CD14-positive monocyte (primary cell): ENCODE results near the gene TNIK. TPM values are rescaled to one million over a fixed set of nuclear protein-coding genes. Genes with fewer than 3 reads are reported as not detected.

Experiments
- DNase-seq, 3 donors: peaks; one replicate each; pipeline ENCODE4 v3.0.0-alpha.2; 2011 to 2022
- H2AFZ ChIP-seq: 2 replicates; pipeline ENCODE4 v1.6.0; 2012; ENCODE audit warnings: mild to moderate bottlenecking, low read depth, low read length, inconsistent platforms; ENCODE audit not compliant: insufficient read depth, poor library complexity, severe bottlenecking
- H3K27ac ChIP-seq, 2 donors: 1 replicate in 1 of 2; 2 replicates in 1 of 2; pipeline ENCODE4 v1.5.1; 2012 to 2013; ENCODE audit warnings: low read length in 2 of 2, control low read depth in 1 of 2, inconsistent platforms in 1 of 2, low read depth in 1 of 2, mild to moderate bottlenecking in 1 of 2
- H3K27me3 ChIP-seq, 2 donors: one replicate each; pipeline versions ENCODE4 v1.6.0 to v1.6.1; 2011 to 2013; ENCODE audit warnings: low read length in 2 of 2; ENCODE audit not compliant: control insufficient read depth in 2 of 2, insufficient read depth in 2 of 2
- H3K36me3 ChIP-seq, 2 donors: replicated peaks in 1 of 2; 1 replicate in 1 of 2; 2 replicates in 1 of 2; pipeline versions ENCODE4 v1.5.1 to v1.6.1; 2012 to 2013; ENCODE audit warnings: low read length in 2 of 2, control low read depth in 1 of 2, inconsistent platforms in 1 of 2, mild to moderate bottlenecking in 1 of 2; ENCODE audit not compliant: insufficient read depth in 2 of 2, control insufficient read depth in 1 of 2
- H3K4me1 ChIP-seq, 2 donors: 1 replicate in 1 of 2; 2 replicates in 1 of 2; pipeline versions ENCODE4 v1.5.1 to v1.6.1; 2012 to 2013; ENCODE audit warnings: low read length in 2 of 2, control low read depth in 1 of 2, inconsistent platforms in 1 of 2, mild to moderate bottlenecking in 1 of 2, moderate library complexity in 1 of 2; ENCODE audit not compliant: insufficient read depth in 2 of 2, control insufficient read depth in 1 of 2
- H3K4me2 ChIP-seq: replicated peaks from 2 replicates; pipeline ENCODE3; 2012; ENCODE audit warnings: low read length, moderate library complexity, mild to moderate bottlenecking; ENCODE audit not compliant: poor library complexity, severe bottlenecking; ENCODE audit errors: extremely low read depth
- H3K4me3 ChIP-seq, 3 experiments: fragments of 200-600 bp in 1 of 3; sonication (generic) in 1 of 3; replicated peaks in 1 of 3; 1 replicate in 2 of 3; 2 replicates in 1 of 3; pipeline ENCODE4 v1.5.1; 2011 to 2013; ENCODE audit warnings: low read length in 3 of 3, mild to moderate bottlenecking in 3 of 3, control low read depth in 2 of 3, low read depth in 2 of 3, inconsistent platforms in 1 of 3, moderate library complexity in 1 of 3
- H3K79me2 ChIP-seq: 2 replicates; pipeline ENCODE4 v1.6.0; 2012; ENCODE audit warnings: mild to moderate bottlenecking, control low read depth, inconsistent platforms, low read length, moderate library complexity; ENCODE audit not compliant: insufficient read depth
- H3K9ac ChIP-seq: 2 replicates; pipeline ENCODE4 v1.6.0; 2017; ENCODE audit warnings: low read length, mild to moderate bottlenecking; ENCODE audit not compliant: insufficient read depth, poor library complexity, severe bottlenecking
- H3K9me3 ChIP-seq, 2 donors: replicated peaks in 1 of 2; 1 replicate in 1 of 2; 2 replicates in 1 of 2; pipeline versions ENCODE4 v1.5.1 to v1.6.1; 2012 to 2013; ENCODE audit warnings: low read length in 2 of 2, control low read depth in 1 of 2; ENCODE audit not compliant: control insufficient read depth in 1 of 2, insufficient read depth in 1 of 2
- H4K20me1 ChIP-seq: 2 replicates; pipeline ENCODE4 v1.6.0; 2012; ENCODE audit warnings: mild to moderate bottlenecking, low read length, control low read depth, moderate library complexity; ENCODE audit not compliant: insufficient read depth
- H3K27ac Mint-ChIP-seq, 7 donors: one replicate each; pipeline ENCODE4 v1.8.0; 2020; ENCODE audit warnings: mild to moderate bottlenecking in 7 of 7, mixed read lengths in 7 of 7, moderate library complexity in 6 of 7, inconsistent platforms in 2 of 7
- H3K27me3 Mint-ChIP-seq, 3 donors: one replicate each; pipeline ENCODE4 v1.8.0; 2021 to 2022; ENCODE audit warnings: low read depth in 3 of 3, mild to moderate bottlenecking in 3 of 3, mixed read lengths in 3 of 3, moderate library complexity in 3 of 3, inconsistent platforms in 1 of 3
- H3K36me3 Mint-ChIP-seq, 2 donors: one replicate each; pipeline ENCODE4 v1.8.0; 2020; ENCODE audit warnings: mixed read lengths in 2 of 2, inconsistent platforms in 1 of 2, mild to moderate bottlenecking in 1 of 2
- H3K4me1 Mint-ChIP-seq: one replicate; pipeline ENCODE4 v1.8.0; 2020; ENCODE audit warnings: mild to moderate bottlenecking, mixed read lengths
- H3K4me3 Mint-ChIP-seq, 2 donors: one replicate each; pipeline ENCODE4 v1.8.0; 2020; ENCODE audit warnings: mild to moderate bottlenecking in 2 of 2, mixed read lengths in 2 of 2, moderate library complexity in 1 of 2
- H3K9me3 Mint-ChIP-seq, 7 donors: one replicate each; pipeline ENCODE4 v1.8.0; 2020 to 2022; ENCODE audit warnings: mixed read lengths in 7 of 7, mild to moderate bottlenecking in 6 of 7, moderate library complexity in 6 of 7, inconsistent platforms in 2 of 7
- CTCF ChIP-seq: fragments of 200-600 bp; IDR thresholded peaks from one replicate; pipeline ENCODE4 v1.8.0; 2022; ENCODE audit warnings: antibody characterized with exemption, mild to moderate bottlenecking
- WGBS: methylation state at CpG from one replicate; pipeline ENCODE4 v1.1.5; 2013; ENCODE audit warnings: missing lambda C conversion rate; ENCODE audit not compliant: insufficient coverage; 5-methylcytosine and 5-hydroxymethylcytosine counted together
- intact Hi-C, 2 donors: fragments of 100-400 bp; cut with micrococcal nuclease; formaldehyde crosslinking; loops; one replicate each; pipeline versions ENCODE4 v1.15.0 to v1.15.1; 2023
- polyA plus RNA-seq, 3 donors: library from polyadenylated mRNA; depleted of rRNA in 1 of 3; unstranded in 2 of 3; stranded (reverse) in 1 of 3; fragments of 300-500 nt in 2 of 3; fragments of >200 nt in 1 of 3; fragmentation: Illumina TruSeq in 2 of 3; gene quantifications; 1 replicate in 2 of 3; 2 replicates in 1 of 3; pipeline ENCODE4 v1.2.3, GENCODE V29; 2012 to 2021

TNIK gene
- polyA plus RNA-seq, 3 donors = 0.36 to 1.8 (median 0.75) TPM

GRCh38 chr3:171049861-171050444, 410.3 kb downstream of the TNIK start:
- DNase-seq = peak in 1 of 3 donors; percentile 10
- no peak overlapping the region for H3K4me3 Mint-ChIP-seq
- 4% methylated on average over 3 of the region's 6 CpGs for whole genome bisulfite sequencing

DNA sequence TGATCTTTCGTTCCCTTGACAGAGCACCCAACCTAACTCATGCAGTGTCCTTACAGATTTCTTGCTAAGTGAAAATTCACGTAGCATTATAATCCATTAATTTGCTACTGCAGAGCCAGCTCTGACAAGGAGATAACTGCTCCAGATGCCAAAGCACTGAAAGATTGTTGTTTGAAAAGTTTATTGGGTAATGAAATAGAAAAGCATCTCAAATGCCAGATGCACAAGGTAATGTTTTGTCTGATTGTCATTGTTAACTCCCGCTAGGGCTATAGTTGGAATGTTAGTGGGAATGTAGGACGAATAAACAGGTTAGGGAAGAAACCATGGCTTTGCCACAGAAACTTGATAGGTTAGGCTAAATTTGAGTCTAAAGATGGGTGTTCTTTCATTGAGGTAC, 413.4 kb downstream of the TNIK start:
- intact Hi-C loops = loop anchor here in 1 of 2 donors (10.0 kb wide), 1 partner anchor 842 kb away; no protein-coding TSS in a partner anchor
- Histone ChIP-seq H3K36me3 (no peaks in the 10 kb centered on the region), H4K20me1 (no peaks in the 10 kb centered on the region), H3K79me2 (no peaks in the 10 kb centered on the region), H3K4me2 (no peak overlapping the region), H3K4me3 (no peak overlapping the region), H3K27ac (no peak overlapping the region), H3K4me1 (no peaks in the 10 kb centered on the region), H2AFZ (no peak overlapping the region), H3K9me3 (no peaks in the 10 kb centered on the region), H3K9ac (no peak overlapping the region), H3K27me3 (no peaks in the 10 kb centered on the region)
- Mint-ChIP-seq H3K9me3 (no peaks in the 10 kb centered on the region), H3K27me3 (no peaks in the 10 kb centered on the region), H3K27ac (no peak overlapping the region), H3K4me3 (no peak overlapping the region), H3K36me3 (no peaks in the 10 kb centered on the region), H3K4me1 (no peaks in the 10 kb centered on the region)
- 84% methylated on average over 2 of the region's 4 CpGs for WGBS
- no peak for TF ChIP-seq CTCF
- no peak for DNase-seq

More at GRCh38 chr3:171049861-171050444, 410.3 kb downstream of the TNIK start:
- H3K4me3 ChIP-seq = no peak overlapping the region
- no peaks in the 10 kb centered on the region for H3K79me2 ChIP-seq
- H3K9ac ChIP-seq = no peak overlapping the region
- H3K4me1 ChIP-seq = no peaks in the 10 kb centered on the region
- TF ChIP-seq CTCF = peak; percentile 34
- no peaks in the 10 kb centered on the region for H3K36me3 ChIP-seq
- H4K20me1 ChIP-seq = no peaks in the 10 kb centered on the region
- Mint-ChIP-seq H3K27me3 (no peaks in the 10 kb centered on the region), H3K9me3 (no peaks in the 10 kb centered on the region), H3K27ac (no peak overlapping the region), H3K36me3 (no peaks in the 10 kb centered on the region), H3K4me1 (no peaks in the 10 kb centered on the region)
- intact Hi-C loops = loop anchor here in 1 of 2 donors (10.0 kb wide), 1 partner anchor 845 kb away; no protein-coding TSS in a partner anchor
- no peak overlapping the region for H3K27ac ChIP-seq
- no peaks in the 10 kb centered on the region for H3K27me3 ChIP-seq
- H3K9me3 ChIP-seq = no peaks in the 10 kb centered on the region
- H2AFZ ChIP-seq = peak overlapping the region; percentile 21
- H3K4me2 ChIP-seq = no peak overlapping the region
